ENCODE measurements around the gene RNF44. TPM values are rescaled to one million over a fixed set of nuclear protein-coding genes. Genes with fewer than 3 reads are reported as not detected.

RNF44 gene
- total RNA-seq, 1 donor from 2014 or later: 24.1 TPM

DNA sequence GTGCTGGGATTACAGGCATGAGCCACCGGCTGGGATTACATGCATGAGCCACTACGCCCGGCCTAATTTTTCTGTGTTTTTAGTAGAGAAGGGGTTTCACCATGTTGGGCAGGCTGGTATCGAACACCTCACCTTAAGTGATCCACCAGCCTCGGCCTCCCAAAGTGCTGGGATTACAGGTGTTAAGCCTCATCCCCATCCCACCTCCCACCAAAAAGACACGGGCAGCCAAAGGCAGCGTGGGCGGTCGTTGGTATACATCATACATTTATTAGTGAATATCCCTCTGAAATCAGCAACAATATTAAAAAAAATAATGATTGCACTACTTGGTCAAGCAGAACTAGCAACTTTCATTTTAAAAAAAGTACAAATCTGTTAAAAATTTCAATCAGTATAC is 10.7 kb downstream of the RNF44 start:
- peaks cover 38 to 44% of the 10 kb centered on the region in 2 donors for H3K36me3 ChIP-seq

DNA sequence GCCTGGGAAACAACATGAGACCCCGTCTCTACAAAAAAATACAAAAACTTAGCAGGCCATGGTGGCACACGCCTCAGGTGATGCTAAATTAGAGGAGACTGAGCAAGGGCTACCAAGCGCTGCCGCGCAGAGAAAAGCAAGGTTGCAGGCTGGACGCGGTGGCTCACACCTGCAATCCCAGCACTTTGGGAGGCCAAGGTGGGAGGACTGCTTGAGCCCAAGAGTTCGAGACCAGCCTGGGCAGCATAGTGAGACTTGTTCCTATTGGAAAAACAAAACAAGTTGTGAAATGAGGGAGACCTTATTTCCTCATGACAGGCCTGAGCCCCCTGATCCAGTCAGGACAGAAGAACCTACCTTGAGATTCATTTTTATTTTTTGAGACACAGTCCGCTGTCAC is 11.5 kb downstream of the RNF44 start:
- DNase-seq (ENCODE audit: low spot score in 2 of 2): no peak
- intact Hi-C loops (cut with DNase I): no loop called here

More for the DNA sequence above, 10.7 kb downstream of the RNF44 start:
- H3K27me3 ChIP-seq: no peaks in the 10 kb centered on the region
- no peaks in the 10 kb centered on the region for H3K9me3 ChIP-seq
- intact Hi-C loops (cut with DNase I): no loop called here
- no peak for DNase-seq (ENCODE audit: low spot score in 2 of 2)
- H3K4me1 ChIP-seq: no peaks in the 10 kb centered on the region
- H3K27ac ChIP-seq: no peak overlapping the region
- no peak for TF ChIP-seq CTCF (IDR thresholded peaks at IDR 0.05)
- H3K4me3 ChIP-seq: no peak overlapping the region

GRCh38 chr5:176524987-176525386 is 12.2 kb downstream of the RNF44 start:
- no peak for DNase-seq (ENCODE audit: low spot score in 2 of 2)
- no peaks in the 10 kb centered on the region for H3K9me3 ChIP-seq
- peaks cover 23 to 30% of the 10 kb centered on the region in 2 donors for H3K36me3 ChIP-seq
- H3K27me3 ChIP-seq: no peaks in the 10 kb centered on the region
- no peak for TF ChIP-seq CTCF (IDR thresholded peaks at IDR 0.05)
- intact Hi-C loops (cut with DNase I): no loop called here
- H3K4me1 ChIP-seq: no peaks in the 10 kb centered on the region
- H3K27ac ChIP-seq: no peak overlapping the region
- no peak overlapping the region for H3K4me3 ChIP-seq

More for the DNA sequence above, 11.5 kb downstream of the RNF44 start:
- Histone ChIP-seq H3K9me3 (no peaks in the 10 kb centered on the region), H3K4me1 (no peaks in the 10 kb centered on the region), H3K4me3 (no peak overlapping the region), H3K27ac (no peak overlapping the region), H3K27me3 (no peaks in the 10 kb centered on the region), H3K36me3 (peaks cover 30 to 37% of the 10 kb centered on the region in 2 donors)
- TF ChIP-seq CTCF (IDR thresholded peaks at IDR 0.05): no peak

GRCh38 chr5:176524138-176524537 is 13.1 kb downstream of the RNF44 start:
- no peak overlapping the region for H3K4me3 ChIP-seq
- peaks cover 14 to 22% of the 10 kb centered on the region in 2 donors for H3K36me3 ChIP-seq
- no peak overlapping the region for H3K27ac ChIP-seq
- H3K9me3 ChIP-seq: no peaks in the 10 kb centered on the region
- no peaks in the 10 kb centered on the region for H3K4me1 ChIP-seq
- intact Hi-C loops (cut with DNase I): no loop called here
- no peak for TF ChIP-seq CTCF (IDR thresholded peaks at IDR 0.05)
- DNase-seq (ENCODE audit: low spot score in 2 of 2): no peak
- no peaks in the 10 kb centered on the region for H3K27me3 ChIP-seq

DNA sequence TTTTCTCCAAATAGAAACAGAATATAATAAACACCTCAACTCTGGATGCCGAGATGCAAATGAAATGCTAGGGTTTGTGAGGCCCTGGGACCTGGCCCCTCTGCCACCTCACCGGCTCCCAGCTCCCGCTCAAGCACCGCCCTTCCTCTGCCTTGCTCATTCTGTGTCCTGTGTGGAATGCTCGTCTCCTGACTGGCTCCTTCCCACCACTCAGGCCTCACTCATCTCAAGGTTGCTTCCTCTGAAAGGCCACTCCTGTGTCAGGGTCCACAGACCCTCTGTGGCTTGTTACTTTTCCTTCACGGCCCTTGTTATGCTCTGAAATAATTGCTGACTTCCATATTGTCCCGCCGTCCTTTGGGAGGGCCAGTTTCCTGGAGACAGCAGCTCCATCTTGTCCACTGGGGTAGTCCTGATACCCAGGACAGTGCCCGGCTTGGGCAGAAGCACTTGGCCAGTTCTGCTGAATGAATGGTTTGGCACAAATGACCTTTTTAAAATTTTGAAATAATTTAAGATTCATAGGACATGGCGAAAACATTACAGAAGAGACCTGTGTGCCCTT is 15.4 kb downstream of the RNF44 start:
- no peak for TF ChIP-seq CTCF (IDR thresholded peaks at IDR 0.05)
- Histone ChIP-seq H3K4me3 (no peak overlapping the region), H3K4me1 (no peaks in the 10 kb centered on the region), H3K27me3 (no peaks in the 10 kb centered on the region), H3K27ac (no peak overlapping the region), H3K36me3 (no peaks in the 10 kb centered on the region), H3K9me3 (no peaks in the 10 kb centered on the region)
- DNase-seq (ENCODE audit: low spot score in 2 of 2): no peak
- intact Hi-C loops (cut with DNase I): no loop called here

GRCh38 chr5:176521286-176521685 is 15.9 kb downstream of the RNF44 start:
- H3K4me1 ChIP-seq: no peaks in the 10 kb centered on the region
- H3K27ac ChIP-seq: no peak overlapping the region
- H3K36me3 ChIP-seq: no peaks in the 10 kb centered on the region
- no peak for DNase-seq (ENCODE audit: low spot score in 2 of 2)
- H3K4me3 ChIP-seq: no peak overlapping the region
- H3K9me3 ChIP-seq: no peaks in the 10 kb centered on the region
- intact Hi-C loops (cut with DNase I): no loop called here
- no peak for TF ChIP-seq CTCF (IDR thresholded peaks at IDR 0.05)
- H3K27me3 ChIP-seq: no peaks in the 10 kb centered on the region
